Brain microvascular endothelial cell (primary cell): Measurements from ENCODE around the gene ATP8B4.

Experiments
- DNase-seq: peaks from one replicate; pipeline ENCODE4 v3.0.0-alpha.2; 2020
- H3K27ac ChIP-seq: fragments of 250-450 bp; sonication (Bioruptor Pico); 2 replicates; pipeline ENCODE4 v1.5.1; 2020; ENCODE audit warnings: mild to moderate bottlenecking, moderate library complexity
- H3K27me3 ChIP-seq: fragments of 250-450 bp; sonication (Bioruptor Pico); replicated peaks from 2 replicates; pipeline ENCODE4 v1.5.1; 2020; ENCODE audit warnings: mild to moderate bottlenecking
- H3K36me3 ChIP-seq: fragments of 250-450 bp; sonication (Bioruptor Pico); replicated peaks from 2 replicates; pipeline ENCODE4 v1.5.1; 2020; ENCODE audit warnings: mild to moderate bottlenecking
- H3K4me3 ChIP-seq: 2 replicates; pipeline ENCODE4 v1.5.1; 2011; ENCODE audit warnings: low read depth, mild to moderate bottlenecking, control low read depth, low read length, moderate library complexity
- in situ Hi-C: cut with HindIII; loops from 2 replicates; pipeline ENCODE4 v1.10.0; 2017; ENCODE audit warnings: low sequenced_read_pairs, low pct_ligation_motif_present
- TF ChIP-seq, protein P1 (sequence below): IDR thresholded peaks from 2 replicates; pipeline ENCODE4 v1.5.1; 2011; ENCODE audit warnings: low read depth, mild to moderate bottlenecking, moderate library complexity, low read length, control low read depth, inconsistent platforms; ENCODE audit errors: missing control alignments

Gene ATP8B4

DNA sequence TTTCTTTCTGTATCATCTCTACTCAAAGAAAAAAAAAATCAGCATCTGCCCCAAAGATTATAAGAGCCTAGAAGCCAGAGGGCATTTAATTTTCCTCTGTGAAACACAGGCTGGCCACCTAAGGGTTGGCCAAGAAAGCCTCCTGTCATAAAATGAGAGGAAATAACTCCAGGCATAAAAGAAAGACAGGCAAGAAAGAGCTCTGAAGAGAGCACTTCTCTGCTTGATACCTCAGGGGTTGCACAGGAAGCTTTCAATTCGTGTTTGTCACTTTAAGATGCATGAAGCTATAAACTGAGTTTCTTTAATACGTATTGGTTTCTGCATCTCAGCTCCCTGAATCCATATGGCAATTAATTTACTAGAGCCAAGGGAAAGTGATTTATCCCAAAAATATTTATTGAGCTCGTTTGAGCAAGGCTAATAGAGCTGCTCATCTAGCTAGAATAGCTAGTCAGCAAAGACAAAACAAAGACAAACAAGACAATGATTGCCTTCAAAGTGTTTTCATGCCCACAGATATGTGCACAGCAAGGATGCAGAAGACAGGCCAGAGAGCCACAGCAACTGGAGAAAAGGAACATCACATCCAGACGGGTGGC is 35.5 kb downstream of the ATP8B4 start:
- H3K4me3 ChIP-seq = no peak overlapping the region
- H3K27ac ChIP-seq = no peak overlapping the region
- DNase-seq = no peak
- TF ChIP-seq, protein P1, sequence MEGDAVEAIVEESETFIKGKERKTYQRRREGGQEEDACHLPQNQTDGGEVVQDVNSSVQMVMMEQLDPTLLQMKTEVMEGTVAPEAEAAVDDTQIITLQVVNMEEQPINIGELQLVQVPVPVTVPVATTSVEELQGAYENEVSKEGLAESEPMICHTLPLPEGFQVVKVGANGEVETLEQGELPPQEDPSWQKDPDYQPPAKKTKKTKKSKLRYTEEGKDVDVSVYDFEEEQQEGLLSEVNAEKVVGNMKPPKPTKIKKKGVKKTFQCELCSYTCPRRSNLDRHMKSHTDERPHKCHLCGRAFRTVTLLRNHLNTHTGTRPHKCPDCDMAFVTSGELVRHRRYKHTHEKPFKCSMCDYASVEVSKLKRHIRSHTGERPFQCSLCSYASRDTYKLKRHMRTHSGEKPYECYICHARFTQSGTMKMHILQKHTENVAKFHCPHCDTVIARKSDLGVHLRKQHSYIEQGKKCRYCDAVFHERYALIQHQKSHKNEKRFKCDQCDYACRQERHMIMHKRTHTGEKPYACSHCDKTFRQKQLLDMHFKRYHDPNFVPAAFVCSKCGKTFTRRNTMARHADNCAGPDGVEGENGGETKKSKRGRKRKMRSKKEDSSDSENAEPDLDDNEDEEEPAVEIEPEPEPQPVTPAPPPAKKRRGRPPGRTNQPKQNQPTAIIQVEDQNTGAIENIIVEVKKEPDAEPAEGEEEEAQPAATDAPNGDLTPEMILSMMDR = no peak
- no peaks in the 10 kb centered on the region for H3K36me3 ChIP-seq
- no peaks in the 10 kb centered on the region for H3K27me3 ChIP-seq
- in situ Hi-C loops = no loop called here

DNA sequence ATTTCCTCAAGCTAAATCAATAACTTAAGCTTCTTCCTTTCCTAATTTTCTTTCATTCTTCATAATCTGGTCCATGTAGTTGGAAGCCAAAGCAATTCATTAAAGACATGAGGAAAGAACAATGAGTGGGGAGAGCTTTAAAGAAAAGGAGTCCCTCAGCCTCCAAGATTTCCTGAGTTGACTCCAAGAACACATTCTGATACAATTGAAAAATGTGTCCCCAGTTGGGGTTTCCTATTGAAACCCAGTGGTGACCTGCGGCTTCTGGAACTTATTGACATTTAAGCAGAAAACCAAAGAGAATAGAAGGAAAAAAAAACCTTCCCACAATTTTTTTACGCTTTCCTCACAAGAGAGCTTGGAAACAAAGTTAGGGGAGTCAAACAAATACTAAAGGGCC is 37.0 kb downstream of the ATP8B4 start:
- in situ Hi-C loops = no loop called here
- TF ChIP-seq, protein P1 = no peak
- H3K27me3 ChIP-seq = no peaks in the 10 kb centered on the region
- H3K36me3 ChIP-seq = no peaks in the 10 kb centered on the region
- no peak overlapping the region for H3K27ac ChIP-seq
- DNase-seq = no peak
- H3K4me3 ChIP-seq = no peak overlapping the region

DNA sequence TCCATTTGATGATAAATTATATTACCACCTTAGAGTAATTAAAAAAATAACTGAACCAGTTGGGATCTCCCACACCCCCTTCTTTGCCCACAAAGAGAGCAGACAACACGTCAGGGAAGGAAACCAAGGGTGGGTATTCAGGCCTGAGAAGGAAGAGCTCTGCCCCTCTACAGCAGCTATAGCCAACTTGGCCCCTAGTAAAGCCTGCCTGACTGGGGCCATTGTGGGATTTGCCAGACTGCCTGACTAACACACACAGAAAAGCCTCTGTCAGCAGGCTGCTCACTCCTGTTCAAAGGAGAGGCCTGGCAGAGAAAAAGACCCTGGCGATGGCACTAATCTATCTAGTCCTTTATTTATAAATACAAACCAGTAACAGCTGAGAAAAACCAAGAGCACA is 41.4 kb downstream of the ATP8B4 start:
- DNase-seq = no peak
- no peak overlapping the region for H3K27ac ChIP-seq
- TF ChIP-seq, protein P1 = no peak
- H3K27me3 ChIP-seq = no peaks in the 10 kb centered on the region
- in situ Hi-C loops = no loop called here
- H3K36me3 ChIP-seq = no peaks in the 10 kb centered on the region
- H3K4me3 ChIP-seq = no peak overlapping the region

DNA sequence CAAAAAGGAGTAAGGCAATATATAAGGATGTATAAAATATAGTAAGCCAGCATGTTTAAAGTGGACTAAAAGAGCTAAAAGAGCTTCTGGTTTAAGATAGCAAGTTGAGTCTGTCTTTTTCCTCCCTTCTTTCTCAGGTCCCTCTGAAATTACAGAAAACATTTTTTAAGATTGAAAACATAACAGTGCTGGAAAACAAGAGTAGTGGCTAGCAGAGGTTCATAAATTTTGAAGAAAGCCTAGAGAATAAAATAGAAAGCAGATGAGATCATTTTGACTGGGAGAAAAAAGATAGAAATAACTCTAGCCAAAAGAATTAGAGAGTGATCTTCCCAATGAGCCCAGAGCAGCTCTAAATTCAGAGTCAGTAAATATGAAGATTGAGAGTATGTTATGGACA is 41.9 kb downstream of the ATP8B4 start:
- H3K4me3 ChIP-seq = no peak overlapping the region
- in situ Hi-C loops = no loop called here
- H3K27ac ChIP-seq = no peak overlapping the region
- no peak for DNase-seq
- no peaks in the 10 kb centered on the region for H3K36me3 ChIP-seq
- no peaks in the 10 kb centered on the region for H3K27me3 ChIP-seq
- TF ChIP-seq, protein P1 = no peak

DNA sequence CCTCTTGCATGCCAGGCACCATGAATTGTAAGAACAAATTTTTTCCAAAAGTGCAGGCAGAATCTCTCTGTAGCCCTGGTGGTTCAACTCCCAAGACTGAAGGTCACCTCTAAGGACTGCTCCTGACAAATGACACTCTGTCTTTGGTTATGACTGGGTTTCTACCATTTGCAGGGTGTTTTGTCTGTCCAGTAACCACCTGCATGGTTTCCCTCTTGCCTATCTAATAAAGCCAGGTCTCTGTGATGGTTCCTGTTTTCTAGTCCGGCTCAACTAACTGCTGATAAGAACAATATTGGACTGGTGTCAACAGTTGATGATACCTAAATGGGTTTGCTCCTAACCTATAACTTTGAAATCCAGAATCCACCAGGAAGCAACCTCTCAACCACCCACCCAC is 43.7 kb downstream of the ATP8B4 start:
- TF ChIP-seq, protein P1 = no peak
- in situ Hi-C loops = no loop called here
- DNase-seq = no peak

DNA sequence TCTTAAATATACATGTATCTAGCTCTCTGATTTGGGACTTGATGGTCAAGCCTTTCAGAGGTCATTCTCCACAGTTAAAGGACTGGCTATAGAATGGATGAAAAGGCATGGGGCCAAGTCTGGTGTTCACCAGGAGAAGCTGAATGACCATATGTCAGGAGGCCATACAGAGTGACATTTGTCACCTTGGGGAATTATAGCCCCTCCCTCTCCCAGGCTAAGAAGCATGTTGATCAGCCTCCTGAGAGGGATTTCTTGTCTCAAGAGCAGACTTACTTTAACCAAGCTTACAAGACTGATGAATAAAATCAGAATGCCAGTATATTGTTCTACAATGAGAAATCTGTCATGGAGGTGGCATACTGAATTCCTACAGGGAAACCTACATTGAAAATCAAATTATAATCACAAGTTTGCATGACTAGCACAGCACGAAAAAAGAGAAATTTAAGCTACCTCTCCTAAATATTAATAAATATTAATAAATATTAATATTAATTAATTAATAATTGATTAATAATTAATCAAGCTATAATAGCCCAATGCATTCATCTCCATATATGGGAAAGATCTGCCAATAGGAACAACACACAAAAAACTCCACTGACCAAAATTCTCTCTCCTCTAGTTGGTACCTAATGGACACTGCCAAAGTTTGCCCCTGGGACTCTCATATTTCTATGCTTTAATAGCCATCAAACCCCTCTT is 47.3 kb downstream of the ATP8B4 start:
- no peaks in the 10 kb centered on the region for H3K27me3 ChIP-seq
- TF ChIP-seq, protein P1 = no peak
- H3K27ac ChIP-seq = no peak overlapping the region
- no peaks in the 10 kb centered on the region for H3K36me3 ChIP-seq
- in situ Hi-C loops = no loop called here
- no peak for DNase-seq
- no peak overlapping the region for H3K4me3 ChIP-seq

More for the DNA sequence above, 43.7 kb downstream of the ATP8B4 start:
- Histone ChIP-seq H3K4me3 (no peak overlapping the region), H3K27me3 (no peaks in the 10 kb centered on the region), H3K36me3 (no peaks in the 10 kb centered on the region), H3K27ac (no peak overlapping the region)
